HG02885 (cell line): ENCODE results near the gene GTPBP1.

Experiments
- ATAC-seq: cut with Tn5 transposase; IDR thresholded peaks from one replicate; pipeline ENCODE4 v1.9.1; 2021; ENCODE audit warnings: mild to moderate bottlenecking; ENCODE audit not compliant: unreplicated experiment, poor library complexity

The GTPBP1 gene

GRCh38 chr22:38738475-38739070 is 32.8 kb downstream of the GTPBP1 start:
- no peak for ATAC-seq

GRCh38 chr22:38739300-38740055 is 33.7 kb downstream of the GTPBP1 start:
- ATAC-seq = no peak

- ATAC-seq = no peak
Observed at GRCh38 chr22:38740116-38740723, 34.5 kb downstream of the GTPBP1 start.

- no peak for ATAC-seq
Observed at GRCh38 chr22:38740754-38741153, 35.0 kb downstream of the GTPBP1 start.

GRCh38 chr22:38741166-38741565 is 35.4 kb downstream of the GTPBP1 start:
- ATAC-seq = no peak

GRCh38 chr22:38741576-38741975 is 35.8 kb downstream of the GTPBP1 start:
- no peak for ATAC-seq

- no peak for ATAC-seq
Observed at GRCh38 chr22:38742176-38742942, 36.6 kb downstream of the GTPBP1 start.

GRCh38 chr22:38744981-38745380 is 39.2 kb downstream of the GTPBP1 start:
- ATAC-seq = no peak

GRCh38 chr22:38745676-38746460 is 40.1 kb downstream of the GTPBP1 start:
- ATAC-seq = no peak

GRCh38 chr22:38748487-38749136 is 42.9 kb downstream of the GTPBP1 start:
- ATAC-seq = no peak

- ATAC-seq = no peak
Observed at GRCh38 chr22:38750104-38750503, 44.4 kb downstream of the GTPBP1 start.

GRCh38 chr22:38750638-38751037 is 44.9 kb downstream of the GTPBP1 start:
- ATAC-seq = no peak

GRCh38 chr22:38751066-38751421 is 45.3 kb downstream of the GTPBP1 start:
- ATAC-seq = no peak

GRCh38 chr22:38751422-38752346 is 45.9 kb downstream of the GTPBP1 start:
- no peak for ATAC-seq

- ATAC-seq = no peak
Observed at GRCh38 chr22:38753948-38754750, 48.4 kb downstream of the GTPBP1 start.

- ATAC-seq = no peak
Observed at GRCh38 chr22:38754751-38755154, 49.0 kb downstream of the GTPBP1 start.

GRCh38 chr22:38755155-38755910 is 49.6 kb downstream of the GTPBP1 start:
- peak; percentile 33 for ATAC-seq
